T-helper 1 cell (primary cell): ENCODE results near the gene SCML1.
"Not testable (repeated sequence)": the region's sequence is repeated elsewhere in the genome, so short reads cannot be mapped to it uniquely, and the experiment has no call there.

Experiments
- DNase-seq, 5 donors: peaks; one replicate each; pipeline ENCODE4 v3.0.0-alpha.2; 2012 to 2020

The SCML1 gene

DNA sequence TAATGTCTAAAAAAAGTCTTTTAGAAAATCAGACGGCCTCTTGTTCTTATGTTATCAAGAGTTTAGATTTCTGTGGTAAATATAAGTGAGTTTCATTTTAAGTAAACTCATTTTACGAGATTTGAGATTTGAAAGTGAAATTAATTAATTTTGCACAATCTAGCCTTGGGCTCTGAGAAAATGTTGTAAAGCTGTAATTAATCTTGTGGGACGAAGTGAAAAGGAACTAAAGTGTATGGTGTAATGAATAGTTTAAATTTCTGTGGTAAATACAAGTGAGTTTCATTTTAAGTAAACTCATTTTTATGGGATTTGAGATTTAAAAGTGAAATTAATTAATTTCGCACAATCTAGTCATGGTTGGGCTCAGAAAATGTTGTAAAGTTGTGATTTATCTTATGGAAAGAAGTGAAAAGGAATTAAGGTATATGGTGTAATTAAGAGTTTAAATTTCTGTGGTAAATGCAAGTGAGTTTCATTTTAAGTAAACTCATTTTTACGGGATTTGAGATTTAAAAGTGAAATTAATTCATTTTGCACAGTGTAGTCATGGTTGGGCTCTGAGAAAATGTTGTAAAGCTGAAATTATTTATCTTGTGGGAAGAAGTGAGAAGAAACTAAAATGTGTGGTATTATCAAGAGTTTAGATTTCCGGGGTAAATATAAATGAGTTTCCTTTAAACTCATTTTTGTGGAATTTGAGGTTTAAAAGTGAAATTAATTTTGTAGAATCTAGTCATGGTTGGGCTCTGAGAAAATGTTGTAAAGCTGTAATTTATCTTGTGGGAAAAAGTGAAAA is 1.6 kb downstream of the SCML1 start:
- no peak for DNase-seq

DNA sequence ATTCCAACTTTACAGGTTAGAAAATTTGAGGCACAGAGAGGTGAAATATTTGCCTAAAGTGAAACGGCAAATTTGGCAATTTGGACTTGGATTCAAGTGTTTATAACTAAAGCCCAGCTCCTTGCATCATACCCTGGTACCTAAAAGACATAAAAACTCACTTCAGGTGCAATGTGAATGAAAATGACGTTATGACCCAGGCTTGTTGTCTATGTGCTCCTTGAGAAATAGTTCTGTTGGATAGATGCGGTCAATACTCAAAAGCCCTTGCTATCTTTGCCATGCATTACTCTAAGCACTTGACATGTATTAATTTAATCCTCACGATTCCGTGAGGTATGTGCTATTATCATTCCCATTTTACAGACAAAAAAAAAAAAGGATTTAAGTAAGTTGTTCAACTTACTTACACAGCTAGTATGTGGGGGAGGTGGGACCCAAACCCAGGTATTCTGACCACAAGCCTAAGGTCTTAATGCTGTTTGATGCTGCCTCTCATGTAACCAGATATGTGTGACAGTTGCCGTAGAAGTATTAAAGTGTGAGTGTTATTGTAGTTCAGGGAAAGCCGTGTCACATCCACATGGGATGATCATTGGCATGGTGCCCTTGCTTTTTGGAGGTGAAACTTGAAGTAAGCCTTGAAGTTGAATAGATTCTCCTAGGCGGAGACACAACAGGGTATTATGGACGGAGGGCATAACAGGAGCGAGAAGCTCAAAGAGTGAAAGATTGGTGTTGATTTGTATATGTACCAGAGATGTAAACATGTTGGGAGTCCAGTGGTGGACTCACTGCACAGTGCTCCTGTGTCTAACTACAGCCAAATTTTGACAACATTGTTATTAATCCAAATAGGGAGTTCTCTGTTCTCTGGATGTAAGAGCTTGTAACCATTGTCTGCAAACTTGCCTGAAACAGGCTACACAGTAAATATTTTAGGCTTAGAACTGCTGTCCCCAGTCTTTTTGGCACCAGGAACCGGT is 3.1 kb downstream of the SCML1 start:
- no peak for DNase-seq

DNA sequence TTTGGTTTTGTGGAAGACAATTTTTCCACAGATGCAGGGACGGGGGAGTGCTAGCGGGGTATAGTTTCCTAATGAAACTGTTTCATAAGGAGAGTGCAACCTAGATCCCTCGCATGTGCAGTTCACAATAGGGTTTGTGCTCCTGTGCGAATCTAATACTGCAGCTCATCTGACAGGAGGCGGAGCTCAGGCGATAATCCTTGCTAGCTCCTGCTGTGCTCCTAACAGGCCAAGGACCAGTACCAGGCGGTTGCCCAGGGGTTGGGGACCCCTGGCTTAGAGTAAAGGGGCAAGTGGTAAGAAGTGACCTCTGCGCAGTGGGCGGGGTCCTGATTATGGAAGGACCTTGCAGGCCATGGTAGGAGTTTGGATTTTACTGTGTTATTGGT is 3.8 kb downstream of the SCML1 start:
- no peak for DNase-seq

DNA sequence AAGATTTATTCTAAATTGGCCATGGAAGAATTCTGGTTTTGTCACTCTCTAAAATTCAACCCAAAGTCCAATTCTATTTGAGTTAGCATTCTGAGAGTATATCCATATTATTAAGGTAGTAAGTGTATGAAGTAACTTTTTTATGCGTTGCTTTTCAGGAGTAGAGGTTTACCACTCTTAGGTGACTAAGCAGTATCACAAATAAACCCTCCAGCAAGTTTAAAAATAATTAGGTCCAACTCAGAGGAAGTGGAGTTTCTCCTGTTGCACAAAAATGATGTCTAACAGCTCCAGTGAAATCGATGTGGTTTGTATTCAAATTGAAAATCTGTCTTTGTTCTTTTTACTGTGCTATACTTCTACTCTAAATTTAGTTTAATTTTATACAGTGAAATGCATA is 6.6 kb downstream of the SCML1 start:
- no peak for DNase-seq

DNA sequence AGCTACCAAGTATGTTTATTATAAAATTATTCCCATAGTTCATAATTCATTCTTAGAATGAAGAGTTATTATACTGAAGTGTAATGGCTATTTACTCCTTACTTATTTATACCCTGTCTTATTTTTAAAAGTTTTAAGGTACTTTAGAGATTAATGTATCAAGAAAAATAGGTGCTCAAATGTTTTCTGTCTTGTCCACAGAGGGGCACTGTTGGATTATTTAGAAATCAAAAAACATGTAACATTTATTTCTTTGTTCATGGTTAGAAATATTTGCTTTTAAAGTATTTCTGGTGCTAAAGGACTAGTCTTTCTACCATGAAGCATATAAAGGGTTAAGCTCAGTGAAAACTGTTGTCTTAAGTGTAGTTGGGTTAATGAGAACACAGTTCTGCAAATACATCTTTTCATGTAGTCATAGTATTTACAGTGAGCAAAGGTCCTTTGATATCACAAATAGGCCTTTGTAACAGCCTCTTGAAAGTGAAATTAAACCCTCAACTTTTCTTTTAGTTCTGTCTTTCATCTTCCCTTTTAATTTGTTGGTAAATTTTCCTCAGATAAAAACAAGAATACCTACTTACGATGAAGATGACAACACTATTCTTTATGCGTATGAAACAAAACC is 7.7 kb downstream of the SCML1 start:
- DNase-seq, result no peak

DNA sequence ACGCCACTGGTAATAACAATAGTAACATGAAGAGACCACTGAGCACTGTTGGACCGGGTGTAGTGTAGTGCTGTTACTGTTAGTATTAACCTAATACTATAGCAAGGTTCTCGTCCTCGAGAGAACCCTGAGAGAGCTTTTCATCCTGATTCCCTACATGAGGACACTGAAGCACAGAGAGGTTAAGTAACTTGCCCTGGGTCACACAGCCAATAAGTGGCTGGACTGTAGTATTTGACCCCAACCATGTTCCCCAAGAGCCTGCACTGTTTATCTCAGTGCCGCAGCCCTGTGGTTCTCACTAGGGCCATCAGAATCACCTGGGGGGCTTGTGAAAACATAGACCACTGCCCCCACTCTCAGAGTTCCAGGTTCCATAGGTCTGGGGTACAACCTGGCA is 10.4 kb downstream of the SCML1 start:
- DNase-seq, result no peak

DNA sequence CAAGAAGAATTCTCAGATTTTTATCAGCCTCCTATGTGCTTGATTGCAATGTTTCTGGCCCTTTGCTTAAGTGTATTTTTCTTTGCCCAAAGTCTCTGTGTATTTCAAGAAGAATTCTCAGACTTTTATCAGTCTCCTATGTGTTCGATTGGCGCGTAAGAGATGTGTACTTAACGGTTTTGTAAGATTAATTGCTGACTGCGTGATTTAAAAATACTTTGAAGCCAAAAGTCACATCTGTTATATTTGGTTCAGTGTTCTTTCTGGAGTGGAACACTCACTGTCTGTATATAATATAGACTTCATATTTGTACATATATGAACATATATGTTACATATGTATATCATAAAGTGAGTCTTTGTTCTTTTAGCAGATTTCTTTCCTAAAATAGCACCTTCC is 11.4 kb downstream of the SCML1 start:
- no peak for DNase-seq

DNA sequence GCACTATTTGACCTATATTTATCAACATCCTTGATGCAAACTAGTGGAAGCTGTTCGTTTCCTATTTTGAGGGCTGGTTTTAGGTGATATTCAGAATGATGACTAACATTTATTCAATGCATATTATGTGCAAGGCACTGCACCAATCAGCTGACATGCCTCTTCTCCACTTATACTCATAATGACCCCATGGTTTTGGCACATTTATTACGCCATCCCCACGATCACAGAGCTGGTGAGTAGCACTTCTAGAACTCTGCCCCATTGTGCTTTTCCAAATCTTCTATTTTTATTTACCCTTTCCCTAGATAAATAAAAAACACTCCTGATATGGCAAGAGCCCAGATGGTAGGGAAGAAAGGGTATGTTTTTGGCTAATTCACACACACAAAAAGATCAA is 13.1 kb downstream of the SCML1 start:
- no peak for DNase-seq

DNA sequence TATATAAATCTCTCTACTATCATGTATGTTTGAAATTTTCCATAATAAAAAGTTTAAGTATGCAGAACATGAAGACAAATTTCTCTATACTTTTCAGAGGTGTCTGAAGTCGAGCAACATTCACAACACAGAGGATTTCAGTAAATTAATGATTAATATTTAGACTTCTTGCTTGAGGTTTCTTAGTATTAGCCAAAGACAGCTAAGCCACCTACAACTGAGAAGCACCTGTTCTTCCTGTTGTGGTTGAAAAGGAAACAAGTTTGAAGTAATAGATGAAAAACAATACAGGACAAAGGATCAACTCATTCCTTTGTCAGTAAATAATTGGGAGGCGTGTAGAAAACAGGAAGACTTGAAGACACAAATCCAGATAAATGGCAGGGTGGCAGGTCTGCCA is 21.1 kb downstream of the SCML1 start:
- no peak for DNase-seq

DNA sequence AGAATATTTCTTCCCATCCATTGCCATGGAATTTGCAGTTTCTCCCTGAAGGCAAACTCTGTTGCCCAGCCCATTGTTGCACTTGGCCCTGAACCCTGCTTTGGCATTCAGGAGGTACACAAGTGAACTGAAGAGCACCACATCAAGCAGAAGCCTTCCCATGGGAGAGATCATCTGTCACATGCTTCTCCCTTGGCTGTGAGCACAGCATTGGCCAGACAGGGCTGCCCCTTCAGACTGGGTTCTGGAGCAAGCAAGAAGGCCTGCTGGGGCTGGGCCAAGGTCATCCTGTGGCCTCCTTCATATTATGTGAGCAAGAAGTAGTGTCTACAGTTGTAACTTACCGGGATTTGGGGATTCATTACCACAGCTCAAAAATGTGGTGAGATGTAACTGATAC is 22.7 kb downstream of the SCML1 start:
- DNase-seq, result no peak

DNA sequence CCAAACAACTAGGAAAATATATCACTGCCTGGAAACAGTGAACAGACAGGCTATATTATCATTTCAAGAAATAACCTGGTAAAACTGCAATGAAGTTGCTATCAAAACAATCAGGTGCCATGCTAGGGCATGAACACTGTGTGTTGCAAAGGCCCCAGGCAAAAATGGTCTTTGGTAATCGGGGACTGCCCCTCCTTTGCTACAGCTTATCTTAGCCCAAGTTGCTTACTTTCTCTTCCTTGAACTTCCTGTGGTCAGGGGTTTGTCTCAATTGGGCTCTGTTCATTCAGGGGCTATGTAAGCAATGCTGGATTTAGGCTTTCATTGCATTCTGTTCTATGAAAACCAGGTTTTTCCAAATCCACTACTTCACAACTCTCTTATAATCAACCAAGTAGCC is 30.4 kb downstream of the SCML1 start:
- DNase-seq, result no peak

DNA sequence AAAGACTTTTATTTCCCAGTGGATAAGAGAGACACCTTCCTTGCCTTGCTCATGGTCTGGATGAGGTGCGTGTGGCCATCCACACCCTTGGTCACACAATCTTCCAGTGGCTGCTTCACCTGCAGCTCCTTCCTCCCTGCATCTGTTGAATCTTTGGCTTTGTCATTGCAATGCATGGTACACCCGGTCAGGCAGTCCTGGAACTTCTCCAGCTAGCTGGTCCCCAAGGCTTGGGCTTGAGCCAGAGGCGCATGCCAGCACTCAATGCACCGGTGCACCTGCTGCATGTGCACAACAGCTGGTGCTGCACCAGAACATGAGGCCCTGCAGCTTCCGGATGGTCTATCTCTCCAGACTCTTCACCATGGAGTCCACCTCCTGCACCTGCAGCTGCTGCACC is 31.7 kb downstream of the SCML1 start:
- DNase-seq, result no peak

DNA sequence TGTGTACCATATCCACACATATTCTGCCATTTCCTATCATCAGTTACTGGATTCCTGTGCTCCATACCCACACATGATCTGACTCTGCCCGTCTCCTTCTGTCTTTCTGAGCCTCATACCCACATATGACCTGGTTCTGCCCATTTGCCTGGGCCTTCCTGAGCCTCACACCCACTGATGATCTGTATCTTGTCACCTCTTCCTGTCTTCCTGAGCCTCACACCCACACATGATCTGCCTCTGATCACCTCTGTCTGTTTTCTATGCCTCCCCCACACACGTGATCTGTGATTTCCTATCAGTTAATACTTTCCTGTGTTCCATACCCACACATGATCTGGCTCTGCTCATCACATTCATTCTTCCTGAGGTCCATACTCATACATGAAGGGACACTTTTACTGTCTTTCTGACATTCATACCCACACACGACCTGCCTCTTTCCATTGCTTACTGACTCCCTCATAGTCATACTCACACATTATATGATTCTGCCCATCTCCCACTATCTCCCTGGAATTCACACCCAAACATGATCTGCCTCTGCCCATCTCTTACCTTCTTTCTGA is 32.5 kb downstream of the SCML1 start:
- no peak for DNase-seq

DNA sequence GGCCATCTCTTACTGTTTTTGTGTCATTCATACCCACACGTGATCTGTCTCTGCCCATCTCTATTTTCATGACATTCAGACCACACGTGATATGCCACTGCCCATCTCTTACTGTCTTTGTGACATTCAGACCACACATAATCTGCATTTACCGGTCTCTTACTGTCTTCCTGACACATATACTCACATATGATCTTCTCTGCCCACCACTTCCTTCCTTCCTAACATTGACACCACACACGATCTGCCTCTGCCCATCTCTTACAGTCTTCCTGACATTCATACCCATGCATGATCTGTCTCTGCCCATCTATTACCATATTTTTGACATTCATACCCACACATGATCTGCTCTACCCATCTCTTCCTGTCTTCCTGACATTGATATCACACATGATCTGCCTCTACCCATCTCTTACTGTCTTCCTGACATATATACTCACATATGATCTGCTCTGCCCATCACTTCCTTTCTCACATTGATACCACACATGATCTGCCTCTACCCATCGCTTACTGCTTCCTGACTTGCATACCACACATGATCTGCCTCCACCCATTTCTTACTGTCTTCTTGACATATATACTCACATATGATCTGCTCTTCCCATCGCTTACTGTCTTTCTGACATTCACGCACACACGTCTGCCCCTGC is 36.1 kb downstream of the SCML1 start:
- no peak for DNase-seq

DNA sequence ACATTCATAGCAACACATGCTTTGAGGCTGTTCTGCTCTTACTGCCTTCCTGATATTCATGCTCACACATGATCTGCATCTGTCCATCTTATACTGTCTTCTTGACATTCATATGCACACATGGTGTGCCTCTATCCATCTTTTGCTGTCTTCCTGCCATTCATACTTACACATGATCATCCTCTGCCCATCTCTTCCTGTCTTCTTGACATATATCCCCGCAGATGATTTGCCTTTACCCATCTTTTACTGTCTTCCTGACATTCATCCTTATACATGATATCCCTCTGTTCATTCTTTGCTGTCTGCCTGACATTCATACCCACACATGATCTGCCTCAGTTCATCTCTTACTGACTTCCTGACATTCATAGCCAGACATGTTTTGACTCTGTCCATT is 36.8 kb downstream of the SCML1 start:
- no peak for DNase-seq

DNA sequence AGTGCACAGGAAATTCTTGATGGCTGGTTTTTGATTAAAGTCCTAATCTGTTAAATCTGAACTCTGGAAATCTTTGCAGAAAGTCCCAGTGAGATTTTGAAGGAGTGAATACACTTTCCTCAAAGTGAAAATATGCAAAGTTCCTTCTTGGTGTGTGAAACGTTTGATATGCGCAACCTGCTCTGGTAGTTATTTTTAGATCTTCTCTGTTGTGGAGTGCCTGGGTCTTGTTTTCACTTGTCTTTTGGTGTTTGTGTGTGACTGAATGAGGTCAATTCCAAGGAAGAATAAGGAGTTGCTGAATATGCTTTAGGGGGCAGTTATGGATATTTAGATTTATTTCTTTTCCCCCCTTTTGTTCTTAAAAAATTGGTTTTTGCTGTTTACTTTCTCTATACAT is 41.7 kb downstream of the SCML1 start:
- DNase-seq, result no peak

DNA sequence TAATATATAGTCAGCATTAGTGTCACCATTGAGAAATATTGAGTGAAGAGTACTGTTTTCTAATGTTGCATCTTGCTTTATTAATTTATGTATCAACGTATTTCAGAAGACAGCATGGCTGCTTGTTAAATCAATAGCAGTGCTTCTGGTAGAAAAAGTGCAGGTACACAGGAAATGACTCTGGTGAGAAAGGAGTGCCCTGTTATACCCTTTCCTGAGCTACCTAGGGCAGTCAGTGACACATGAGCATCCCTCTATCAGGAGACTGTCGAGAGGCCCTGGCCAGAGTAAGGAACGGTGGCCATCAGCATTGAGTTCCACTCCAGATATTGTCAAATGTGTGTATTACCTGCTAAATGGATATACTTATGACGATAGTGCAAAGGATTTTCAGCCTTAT is 42.1 kb downstream of the SCML1 start:
- DNase-seq, result no peak

DNA sequence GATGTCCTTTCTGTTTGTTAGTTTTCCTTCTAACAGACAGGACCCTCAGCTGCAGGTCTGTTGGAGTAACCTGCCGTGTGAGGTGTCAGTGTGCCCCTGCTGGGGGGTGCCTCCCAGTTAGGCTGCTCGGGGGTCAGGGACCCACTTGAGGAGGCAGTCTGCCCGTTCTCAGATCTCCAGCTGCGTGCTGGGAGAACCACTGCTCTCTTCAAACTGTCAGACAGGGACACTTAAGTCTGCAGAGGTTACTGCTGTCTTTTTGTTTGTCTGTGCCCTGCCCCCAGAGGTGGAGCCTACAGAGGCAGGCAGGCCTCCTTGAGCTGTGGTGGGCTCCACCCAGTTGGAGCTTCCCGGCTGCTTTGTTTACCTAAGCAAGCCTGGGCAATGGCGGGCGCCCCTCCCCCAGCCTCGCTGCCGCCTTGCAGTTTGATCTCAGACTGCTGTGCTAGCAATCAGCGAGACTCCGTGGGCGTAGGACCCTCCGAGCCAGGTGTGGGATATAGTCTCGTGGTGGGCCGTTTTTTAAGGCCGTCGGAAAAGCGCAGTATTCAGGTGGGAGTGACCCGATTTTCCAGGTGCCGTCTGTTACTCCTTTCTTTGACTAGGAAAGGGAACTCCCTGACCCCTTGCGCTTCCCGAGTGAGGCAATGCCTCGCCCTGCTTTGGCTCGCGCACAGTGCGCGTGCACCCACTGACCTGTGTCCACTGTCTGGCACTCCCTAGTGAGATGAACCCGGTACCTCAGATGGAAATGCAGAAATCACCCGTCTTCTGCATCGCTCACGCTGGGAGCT is 49.5 kb downstream of the SCML1 start:
- DNase-seq, result not testable (repeated sequence)

DNA sequence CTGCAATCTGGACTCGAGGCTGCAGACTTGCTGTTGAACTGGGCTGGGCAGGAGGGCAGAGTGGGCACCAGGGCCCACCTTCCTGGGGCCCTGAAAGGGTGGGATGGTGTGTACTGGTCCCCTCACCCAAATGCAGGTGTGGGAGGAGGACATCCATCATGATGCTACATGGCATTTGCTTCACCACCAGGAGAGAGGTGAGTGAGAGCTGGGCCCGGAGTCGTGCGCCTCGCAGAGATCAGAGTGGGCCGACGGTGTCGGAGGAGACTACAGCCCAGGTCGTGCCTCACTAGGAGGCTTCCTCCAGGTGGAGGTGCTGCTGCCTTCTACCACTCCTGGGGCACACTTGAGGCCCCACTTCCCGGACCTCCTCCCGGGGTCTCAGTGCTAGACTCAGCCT is 50.3 kb downstream of the SCML1 start:
- no peak for DNase-seq

DNA sequence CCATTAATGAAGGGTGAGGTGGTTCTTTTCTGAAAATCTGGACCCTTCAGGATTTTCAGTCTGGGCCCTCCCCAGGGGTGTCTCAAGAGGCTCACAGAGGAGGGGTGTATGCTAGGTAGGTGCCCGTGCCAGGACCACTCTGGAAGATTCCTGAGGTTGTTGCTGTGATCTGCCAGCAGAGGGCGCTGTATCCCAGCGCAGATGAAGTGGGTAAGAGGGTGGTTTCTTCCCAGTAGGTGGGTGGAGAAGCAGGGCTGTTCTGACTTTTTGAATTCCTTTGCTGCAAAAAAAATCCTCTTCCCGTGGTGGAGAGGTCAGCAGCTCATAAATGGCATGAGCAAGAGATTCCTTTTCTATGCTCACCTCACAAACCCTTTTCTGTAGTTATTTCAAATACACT is 51.1 kb downstream of the SCML1 start:
- peak in 3 of 5 donors; percentile 7 to 14 (median 9) for DNase-seq

DNA sequence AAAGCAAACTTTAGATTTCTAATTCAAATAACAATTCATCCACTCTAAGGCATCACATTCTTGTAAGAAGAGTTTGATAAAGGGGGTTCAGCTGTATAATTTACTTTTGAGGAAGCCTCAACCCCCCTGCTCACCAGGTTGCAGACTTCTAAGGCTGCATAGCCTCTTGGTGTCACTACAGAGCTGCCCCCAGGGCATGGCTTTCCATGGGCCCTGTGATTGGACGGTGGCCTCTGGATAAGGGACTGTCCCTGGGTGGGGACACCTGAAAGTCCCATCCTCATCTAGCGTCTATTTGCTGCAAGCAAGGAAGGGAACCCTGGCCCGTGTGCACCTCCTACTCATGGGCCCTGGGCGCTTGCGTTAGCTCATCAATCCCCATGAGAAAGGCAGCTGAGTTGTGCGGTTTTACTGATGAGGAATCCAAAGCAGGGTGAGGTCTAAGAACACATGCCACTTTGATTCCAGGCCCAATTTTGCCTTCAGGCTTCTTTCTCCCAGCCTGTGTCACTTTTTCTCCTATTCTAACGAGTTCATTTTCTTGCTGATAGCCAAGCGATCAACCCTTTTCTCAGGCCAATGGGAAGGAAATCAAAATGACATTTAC is 51.8 kb downstream of the SCML1 start:
- DNase-seq, result no peak
